SK-N-SH (cell line): ENCODE measurements around the gene KCNJ11. TPM values are rescaled to one million over a fixed set of nuclear protein-coding genes. Genes with fewer than 3 reads are reported as not detected.

Experiments
- CTCF ChIA-PET: fragments of 300-600, 350-600 bp; formaldehyde crosslinking; extraction: SDS; loops from one replicate; lab custom pipeline; 2021; lab: Yijun Ruan, JAX
- POLR2A ChIA-PET: fragments of 350-600 bp; sonication (Branson Sonifier 250); formaldehyde crosslinking; extraction: SDS; loops from one replicate; lab custom pipeline; 2020; ENCODE audit warnings: antibody characterized with exemption, inconsistent platforms; lab: Yijun Ruan, JAX
- DNase-seq: peaks from one replicate; pipeline ENCODE4 v3.0.0; 2012
- H2AFZ ChIP-seq: fragments of 200-600 bp; sonication (generic); 2 replicates; pipeline ENCODE4 v1.8.1; 2016; ENCODE audit warnings: antibody characterized with exemption, mild to moderate bottlenecking, low read depth
- H3F3A ChIP-seq: fragments of 200-600 bp; sonication (generic); replicated peaks from 2 replicates; pipeline ENCODE3; 2016; ENCODE audit warnings: antibody characterized with exemption, mild to moderate bottlenecking; ENCODE audit not compliant: insufficient read depth
- H3K27ac ChIP-seq, 2 experiments: fragments of 200-500 bp in 1 of 2; fragments of 200-600 bp in 1 of 2; sonication (Bioruptor generic) in 1 of 2; sonication (generic), shearing (Covaris generic) in 1 of 2; 2 replicates each; pipeline versions ENCODE4 v1.5.1 to v1.6.1; 2014 to 2016; ENCODE audit warnings: low read depth in 2 of 2, inconsistent platforms in 1 of 2, low read length in 1 of 2, mild to moderate bottlenecking in 1 of 2, mixed read lengths in 1 of 2
- H3K27me3 ChIP-seq: fragments of 200-600 bp; sonication (generic), shearing (Covaris generic); 2 replicates; pipeline ENCODE4 v1.6.1; 2016; ENCODE audit warnings: mixed run types; ENCODE audit not compliant: insufficient read depth
- H3K36me3 ChIP-seq, 2 experiments: fragments of 200-500 bp in 1 of 2; fragments of 200-600 bp in 1 of 2; sonication (Bioruptor generic) in 1 of 2; sonication (generic) in 1 of 2; replicated peaks in 1 of 2; 2 replicates each; pipeline versions ENCODE3 to v1.5.1; 2014 to 2016; ENCODE audit warnings: low read length in 1 of 2, mild to moderate bottlenecking in 1 of 2; ENCODE audit not compliant: insufficient read depth in 2 of 2, control insufficient read depth in 1 of 2
- H3K4me1 ChIP-seq, 2 experiments: fragments of 200-500 bp in 1 of 2; fragments of 200-600 bp in 1 of 2; sonication (Bioruptor generic) in 1 of 2; sonication (generic), shearing (Covaris generic) in 1 of 2; 2 replicates each; pipeline versions ENCODE4 v1.5.1 to v1.6.1; 2014 to 2016; ENCODE audit warnings: low read depth in 1 of 2, low read length in 1 of 2, mixed run types in 1 of 2; ENCODE audit not compliant: insufficient read depth in 2 of 2, control insufficient read depth in 1 of 2
- H3K4me2 ChIP-seq: fragments of 200-600 bp; sonication (generic), shearing (Covaris generic); 2 replicates; pipeline ENCODE4 v1.6.1; 2017; ENCODE audit warnings: mixed run types
- H3K4me3 ChIP-seq, 2 experiments: fragments of 200-500 bp in 1 of 2; fragments of 200-600 bp in 1 of 2; sonication (Bioruptor generic) in 1 of 2; sonication (generic), shearing (Covaris generic) in 1 of 2; 2 replicates each; pipeline versions ENCODE4 v1.5.1 to v1.8.1; 2014 to 2016; ENCODE audit warnings: low read depth in 2 of 2, inconsistent platforms in 1 of 2, low read length in 1 of 2, mild to moderate bottlenecking in 1 of 2, mixed read lengths in 1 of 2, moderate library complexity in 1 of 2
- H3K79me2 ChIP-seq: fragments of 200-600 bp; sonication (generic); 2 replicates; pipeline ENCODE4 v1.8.1; 2017; ENCODE audit warnings: mild to moderate bottlenecking; ENCODE audit not compliant: insufficient read depth
- H3K9ac ChIP-seq: fragments of 200-600 bp; sonication (generic); 2 replicates; pipeline ENCODE4 v1.6.1; 2017; ENCODE audit warnings: mixed run types
- H3K9me2 ChIP-seq: fragments of 200-600 bp; sonication (generic); 2 replicates; pipeline ENCODE4 v1.6.1; 2017; ENCODE audit warnings: mixed run types
- H3K9me3 ChIP-seq: fragments of 200-600 bp; sonication (generic); 2 replicates; pipeline ENCODE4 v1.6.1; 2017; ENCODE audit warnings: mixed run types, mild to moderate bottlenecking, moderate library complexity
- H4K20me1 ChIP-seq: fragments of 200-600 bp; sonication (generic); 2 replicates; pipeline ENCODE4 v1.6.1; 2017; ENCODE audit warnings: mild to moderate bottlenecking, mixed run types; ENCODE audit not compliant: insufficient read depth
- EZH2phosphoT487 ChIP-seq: fragments of 200-600 bp; sonication (generic); IDR thresholded peaks from 2 replicates; pipeline ENCODE4 v1.6.1; 2017; ENCODE audit warnings: low read depth, mixed run types, mild to moderate bottlenecking, antibody characterized with exemption, moderate library complexity, borderline replicate concordance
- GATA2 ChIP-seq: sonication (generic); formaldehyde crosslinking; IDR thresholded peaks from 2 replicates; pipeline ENCODE4 v1.5.0; 2020; ENCODE audit warnings: mild to moderate bottlenecking, missing genetic modification reagents
- MEF2A ChIP-seq: IDR thresholded peaks from 2 replicates; pipeline ENCODE4 v1.4.0; 2012; ENCODE audit warnings: low read depth, borderline replicate concordance
- MXI1 ChIP-seq: IDR thresholded peaks from 2 replicates; pipeline ENCODE4 v1.6.1; 2012; ENCODE audit warnings: mild to moderate bottlenecking, low read depth, low read length, improper control_type of control experiment
- NRF1 ChIP-seq: IDR thresholded peaks from 2 replicates; pipeline ENCODE4 v1.6.1; 2012; ENCODE audit warnings: low read depth, mild to moderate bottlenecking, low read length
- POLR2AphosphoS5 ChIP-seq: IDR thresholded peaks from 2 replicates; pipeline ENCODE4 v1.6.1; 2012; ENCODE audit warnings: low read depth, low read length
- RAD21 ChIP-seq: IDR thresholded peaks from 2 replicates; pipeline ENCODE4 v1.6.1; 2012; ENCODE audit warnings: mild to moderate bottlenecking, low read length
- RCOR1 ChIP-seq: fragments of 150-350 bp; IDR thresholded peaks from 2 replicates; pipeline ENCODE4 v1.6.1; 2017; ENCODE audit warnings: antibody characterized with exemption, low read length
- SIN3A ChIP-seq: IDR thresholded peaks from 2 replicates; pipeline ENCODE4 v1.6.1; 2012; ENCODE audit warnings: low read depth, mild to moderate bottlenecking, low read length, moderate library complexity, borderline replicate concordance
- SMC3 ChIP-seq: IDR thresholded peaks from 2 replicates; pipeline ENCODE4 v1.6.1; 2012; ENCODE audit warnings: low read depth, low read length, improper control_type of control experiment
- TAF1 ChIP-seq: IDR thresholded peaks from 2 replicates; pipeline ENCODE4 v1.6.1; 2012; ENCODE audit warnings: low read depth, mild to moderate bottlenecking, low read length, moderate library complexity, borderline replicate concordance
- TEAD4 ChIP-seq: IDR thresholded peaks from 2 replicates; pipeline ENCODE4 v1.4.0; 2012; ENCODE audit warnings: mild to moderate bottlenecking, borderline replicate concordance; ENCODE audit not compliant: insufficient read depth
- YY1 ChIP-seq: IDR thresholded peaks from 2 replicates; pipeline ENCODE4 v1.4.0; 2012; ENCODE audit warnings: low read depth, mild to moderate bottlenecking
- WGBS: methylation state at CpG from one replicate; pipeline ENCODE4 v1.1.6; 2017; ENCODE audit warnings: low lambda C conversion rate; 5-methylcytosine and 5-hydroxymethylcytosine counted together
- polyA plus RNA-seq, 3 experiments: library from polyadenylated mRNA; depleted of rRNA; stranded (reverse); fragments of >200 nt; gene quantifications; 2 replicates each; pipeline ENCODE4 v1.2.3, GENCODE V29; 2012
- TF ChIP-seq, protein P1 (sequence below): IDR thresholded peaks from 2 replicates; pipeline ENCODE4 v1.6.1; 2012; ENCODE audit warnings: mild to moderate bottlenecking, low read depth, low read length, moderate library complexity
- TF ChIP-seq, protein P2 (sequence below): fragments of 200-600 bp; sonication (generic); IDR thresholded peaks from 2 replicates; pipeline ENCODE4 v1.6.1; 2017; ENCODE audit warnings: antibody characterized with exemption, mild to moderate bottlenecking, moderate library complexity
- TF ChIP-seq, protein P3 (sequence below): IDR thresholded peaks from 2 replicates; pipeline ENCODE4 v1.4.0; 2012; ENCODE audit warnings: low read depth, borderline replicate concordance
- TF ChIP-seq, protein P4 (sequence below): IDR thresholded peaks from 2 replicates; pipeline ENCODE4 v1.4.0; 2012; ENCODE audit warnings: low read depth, borderline replicate concordance
- TF ChIP-seq, protein P5 (sequence below): fragments of 150-350 bp; IDR thresholded peaks from 2 replicates; pipeline ENCODE4 v1.6.1; 2016; ENCODE audit warnings: mild to moderate bottlenecking, low read depth, low read length

Gene KCNJ11
- polyA plus RNA-seq, 1 of the 3 experiments (the other 2 are of a cell fraction): 0.23 TPM

DNA sequence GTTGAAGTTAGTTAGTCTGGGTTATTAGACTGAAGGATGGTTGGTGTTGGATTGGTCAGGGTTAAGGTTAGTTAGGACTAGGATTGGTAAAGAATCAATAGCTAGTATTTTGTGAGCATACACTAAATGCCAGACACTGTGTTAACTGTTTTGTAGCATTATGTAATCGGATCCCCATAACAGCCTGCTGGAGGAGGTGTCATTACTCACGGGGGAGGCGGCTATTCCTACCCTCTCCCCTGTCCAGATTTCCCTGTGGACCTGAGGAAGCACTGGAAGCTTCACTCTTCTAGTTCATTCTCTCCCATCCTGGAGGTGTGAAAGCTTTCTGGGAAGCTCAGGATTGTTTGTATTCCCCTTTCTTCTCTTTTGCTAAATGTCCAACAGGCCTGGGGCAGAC is 40.5 kb upstream of the KCNJ11 start:
- H3F3A ChIP-seq: no peaks in the 10 kb centered on the region
- H3K27ac ChIP-seq: no peak overlapping the region
- TF ChIP-seq SMC3: no peak
- no peak for TF ChIP-seq MEF2A
- no peak for TF ChIP-seq GATA2 (CRISPR knock-in tag)
- no peak overlapping the region for H3K4me2 ChIP-seq
- H3K9me2 ChIP-seq: no peaks in the 10 kb centered on the region
- H3K79me2 ChIP-seq: no peaks in the 10 kb centered on the region
- WGBS: 50% methylated on average over 3 of the region's 3 CpGs
- no peak for DNase-seq
- no peaks in the 10 kb centered on the region for H3K9me3 ChIP-seq
- H2AFZ ChIP-seq: no peak overlapping the region
- H3K4me3 ChIP-seq: no peak overlapping the region
- CTCF ChIA-PET: interaction anchor here (0.8 to 1.7 kb wide), 6 partner anchors 8 to 199 kb away, joined by 3 to 7 read pairs (median 3); no protein-coding TSS in a partner anchor
- no peaks in the 10 kb centered on the region for H4K20me1 ChIP-seq
- no peak overlapping the region for H3K9ac ChIP-seq
- no peaks in the 10 kb centered on the region for H3K27me3 ChIP-seq
- H3K36me3 ChIP-seq: no peaks in the 10 kb centered on the region
- peaks cover 0 to 9% of the 10 kb centered on the region in 2 experiments; a peak in 1 of 4 replicates for H3K4me1 ChIP-seq
- POLR2A ChIA-PET: no interaction called here

DNA sequence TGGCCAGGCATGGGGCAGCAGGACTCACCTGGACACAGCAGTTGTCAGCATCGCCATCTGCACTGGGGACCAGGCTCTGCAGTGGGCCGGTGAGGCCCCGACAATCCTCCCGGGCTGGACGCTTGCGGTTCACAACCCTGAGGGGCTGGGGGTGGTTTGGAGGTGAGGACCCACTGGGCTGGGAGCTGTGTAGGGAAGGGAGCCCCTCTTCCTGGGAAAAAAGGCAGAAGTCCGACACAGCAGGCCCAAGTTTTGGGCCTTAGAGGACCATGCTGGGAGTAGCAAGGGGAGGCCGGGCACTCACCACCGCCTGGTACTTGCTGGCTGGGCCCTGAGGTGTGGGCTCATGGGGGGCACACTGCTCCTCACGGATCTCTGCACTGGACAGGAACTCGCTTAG is 39.8 kb upstream of the KCNJ11 start:
- CTCF ChIA-PET: interaction anchor here (1.6 to 1.7 kb wide), 2 partner anchors 45 to 198 kb away, joined by 3 to 7 read pairs; no protein-coding TSS in a partner anchor
- no peak overlapping the region for H3K4me3 ChIP-seq
- H3K4me2 ChIP-seq: no peak overlapping the region
- TF ChIP-seq YY1: no peak
- TF ChIP-seq, protein P1, sequence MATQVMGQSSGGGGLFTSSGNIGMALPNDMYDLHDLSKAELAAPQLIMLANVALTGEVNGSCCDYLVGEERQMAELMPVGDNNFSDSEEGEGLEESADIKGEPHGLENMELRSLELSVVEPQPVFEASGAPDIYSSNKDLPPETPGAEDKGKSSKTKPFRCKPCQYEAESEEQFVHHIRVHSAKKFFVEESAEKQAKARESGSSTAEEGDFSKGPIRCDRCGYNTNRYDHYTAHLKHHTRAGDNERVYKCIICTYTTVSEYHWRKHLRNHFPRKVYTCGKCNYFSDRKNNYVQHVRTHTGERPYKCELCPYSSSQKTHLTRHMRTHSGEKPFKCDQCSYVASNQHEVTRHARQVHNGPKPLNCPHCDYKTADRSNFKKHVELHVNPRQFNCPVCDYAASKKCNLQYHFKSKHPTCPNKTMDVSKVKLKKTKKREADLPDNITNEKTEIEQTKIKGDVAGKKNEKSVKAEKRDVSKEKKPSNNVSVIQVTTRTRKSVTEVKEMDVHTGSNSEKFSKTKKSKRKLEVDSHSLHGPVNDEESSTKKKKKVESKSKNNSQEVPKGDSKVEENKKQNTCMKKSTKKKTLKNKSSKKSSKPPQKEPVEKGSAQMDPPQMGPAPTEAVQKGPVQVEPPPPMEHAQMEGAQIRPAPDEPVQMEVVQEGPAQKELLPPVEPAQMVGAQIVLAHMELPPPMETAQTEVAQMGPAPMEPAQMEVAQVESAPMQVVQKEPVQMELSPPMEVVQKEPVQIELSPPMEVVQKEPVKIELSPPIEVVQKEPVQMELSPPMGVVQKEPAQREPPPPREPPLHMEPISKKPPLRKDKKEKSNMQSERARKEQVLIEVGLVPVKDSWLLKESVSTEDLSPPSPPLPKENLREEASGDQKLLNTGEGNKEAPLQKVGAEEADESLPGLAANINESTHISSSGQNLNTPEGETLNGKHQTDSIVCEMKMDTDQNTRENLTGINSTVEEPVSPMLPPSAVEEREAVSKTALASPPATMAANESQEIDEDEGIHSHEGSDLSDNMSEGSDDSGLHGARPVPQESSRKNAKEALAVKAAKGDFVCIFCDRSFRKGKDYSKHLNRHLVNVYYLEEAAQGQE: no peak
- TF ChIP-seq, protein P2, sequence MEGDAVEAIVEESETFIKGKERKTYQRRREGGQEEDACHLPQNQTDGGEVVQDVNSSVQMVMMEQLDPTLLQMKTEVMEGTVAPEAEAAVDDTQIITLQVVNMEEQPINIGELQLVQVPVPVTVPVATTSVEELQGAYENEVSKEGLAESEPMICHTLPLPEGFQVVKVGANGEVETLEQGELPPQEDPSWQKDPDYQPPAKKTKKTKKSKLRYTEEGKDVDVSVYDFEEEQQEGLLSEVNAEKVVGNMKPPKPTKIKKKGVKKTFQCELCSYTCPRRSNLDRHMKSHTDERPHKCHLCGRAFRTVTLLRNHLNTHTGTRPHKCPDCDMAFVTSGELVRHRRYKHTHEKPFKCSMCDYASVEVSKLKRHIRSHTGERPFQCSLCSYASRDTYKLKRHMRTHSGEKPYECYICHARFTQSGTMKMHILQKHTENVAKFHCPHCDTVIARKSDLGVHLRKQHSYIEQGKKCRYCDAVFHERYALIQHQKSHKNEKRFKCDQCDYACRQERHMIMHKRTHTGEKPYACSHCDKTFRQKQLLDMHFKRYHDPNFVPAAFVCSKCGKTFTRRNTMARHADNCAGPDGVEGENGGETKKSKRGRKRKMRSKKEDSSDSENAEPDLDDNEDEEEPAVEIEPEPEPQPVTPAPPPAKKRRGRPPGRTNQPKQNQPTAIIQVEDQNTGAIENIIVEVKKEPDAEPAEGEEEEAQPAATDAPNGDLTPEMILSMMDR: no peak
- no peak for TF ChIP-seq TEAD4
- no peak for TF ChIP-seq MXI1
- no peak for TF ChIP-seq SIN3A
- no peak for TF ChIP-seq RAD21
- no peak for TF ChIP-seq POLR2AphosphoS5
- TF ChIP-seq, protein P3, sequence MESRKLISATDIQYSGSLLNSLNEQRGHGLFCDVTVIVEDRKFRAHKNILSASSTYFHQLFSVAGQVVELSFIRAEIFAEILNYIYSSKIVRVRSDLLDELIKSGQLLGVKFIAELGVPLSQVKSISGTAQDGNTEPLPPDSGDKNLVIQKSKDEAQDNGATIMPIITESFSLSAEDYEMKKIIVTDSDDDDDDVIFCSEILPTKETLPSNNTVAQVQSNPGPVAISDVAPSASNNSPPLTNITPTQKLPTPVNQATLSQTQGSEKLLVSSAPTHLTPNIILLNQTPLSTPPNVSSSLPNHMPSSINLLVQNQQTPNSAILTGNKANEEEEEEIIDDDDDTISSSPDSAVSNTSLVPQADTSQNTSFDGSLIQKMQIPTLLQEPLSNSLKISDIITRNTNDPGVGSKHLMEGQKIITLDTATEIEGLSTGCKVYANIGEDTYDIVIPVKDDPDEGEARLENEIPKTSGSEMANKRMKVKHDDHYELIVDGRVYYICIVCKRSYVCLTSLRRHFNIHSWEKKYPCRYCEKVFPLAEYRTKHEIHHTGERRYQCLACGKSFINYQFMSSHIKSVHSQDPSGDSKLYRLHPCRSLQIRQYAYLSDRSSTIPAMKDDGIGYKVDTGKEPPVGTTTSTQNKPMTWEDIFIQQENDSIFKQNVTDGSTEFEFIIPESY: no peak
- TF ChIP-seq GATA2 (CRISPR knock-in tag): no peak
- TF ChIP-seq, protein P4, sequence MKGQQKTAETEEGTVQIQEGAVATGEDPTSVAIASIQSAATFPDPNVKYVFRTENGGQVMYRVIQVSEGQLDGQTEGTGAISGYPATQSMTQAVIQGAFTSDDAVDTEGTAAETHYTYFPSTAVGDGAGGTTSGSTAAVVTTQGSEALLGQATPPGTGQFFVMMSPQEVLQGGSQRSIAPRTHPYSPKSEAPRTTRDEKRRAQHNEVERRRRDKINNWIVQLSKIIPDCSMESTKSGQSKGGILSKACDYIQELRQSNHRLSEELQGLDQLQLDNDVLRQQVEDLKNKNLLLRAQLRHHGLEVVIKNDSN: no peak
- no peak for TF ChIP-seq TAF1
- TF ChIP-seq, protein P5, sequence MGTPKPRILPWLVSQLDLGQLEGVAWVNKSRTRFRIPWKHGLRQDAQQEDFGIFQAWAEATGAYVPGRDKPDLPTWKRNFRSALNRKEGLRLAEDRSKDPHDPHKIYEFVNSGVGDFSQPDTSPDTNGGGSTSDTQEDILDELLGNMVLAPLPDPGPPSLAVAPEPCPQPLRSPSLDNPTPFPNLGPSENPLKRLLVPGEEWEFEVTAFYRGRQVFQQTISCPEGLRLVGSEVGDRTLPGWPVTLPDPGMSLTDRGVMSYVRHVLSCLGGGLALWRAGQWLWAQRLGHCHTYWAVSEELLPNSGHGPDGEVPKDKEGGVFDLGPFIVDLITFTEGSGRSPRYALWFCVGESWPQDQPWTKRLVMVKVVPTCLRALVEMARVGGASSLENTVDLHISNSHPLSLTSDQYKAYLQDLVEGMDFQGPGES: no peak
- no peak for TF ChIP-seq EZH2phosphoT487
- TF ChIP-seq NRF1: no peak
- no peak for TF ChIP-seq RCOR1

More for the DNA sequence above, 39.8 kb upstream of the KCNJ11 start:
- no peak overlapping the region for H2AFZ ChIP-seq
- H3F3A ChIP-seq: no peaks in the 10 kb centered on the region
- POLR2A ChIA-PET: no interaction called here
- no peak overlapping the region for H3K9ac ChIP-seq
- no peaks in the 10 kb centered on the region for H4K20me1 ChIP-seq
- no peaks in the 10 kb centered on the region for H3K36me3 ChIP-seq
- H3K9me3 ChIP-seq: no peaks in the 10 kb centered on the region
- WGBS: 90% methylated on average over 2 of the region's 11 CpGs
- H3K27ac ChIP-seq: no peak overlapping the region
- H3K79me2 ChIP-seq: no peaks in the 10 kb centered on the region
- no peaks in the 10 kb centered on the region for H3K9me2 ChIP-seq
- no peak for DNase-seq
- H3K27me3 ChIP-seq: no peaks in the 10 kb centered on the region; the same call in 1 of the 2 replicates
- H3K4me1 ChIP-seq: peaks cover 0 to 5% of the 10 kb centered on the region in 2 experiments; a peak in 1 of 4 replicates
